Upper lobe of right lung (tissue), 1 donor: ENCODE results near the gene GAA. TPM values are rescaled to one million over a fixed set of nuclear protein-coding genes. Genes with fewer than 3 reads are reported as not detected.

ENCODE experiments used
- ATAC-seq: fragments of 200-7000 bp; cut with Tn5 transposase; one replicate; pipeline ENCODE4 v1.9.1; 2020; ENCODE audit warnings: mild to moderate bottlenecking, moderate library complexity
- DNase-seq: peaks from one replicate; pipeline ENCODE4 v3.0.0-alpha.2; 2020
- H3K27ac ChIP-seq: fragments of 200-600 bp; one replicate; pipeline ENCODE4 v1.8.0; 2022
- H3K27me3 ChIP-seq: fragments of 200-600 bp; one replicate; pipeline ENCODE4 v1.8.0; 2022; ENCODE audit warnings: mild to moderate bottlenecking
- H3K36me3 ChIP-seq: fragments of 200-600 bp; one replicate; pipeline ENCODE4 v1.8.0; 2022
- H3K4me1 ChIP-seq: fragments of 200-600 bp; one replicate; pipeline ENCODE4 v1.8.0; 2022
- H3K4me3 ChIP-seq: fragments of 200-600 bp; one replicate; pipeline ENCODE4 v1.8.0; 2022; ENCODE audit warnings: mild to moderate bottlenecking
- H3K9me3 ChIP-seq: fragments of 200-600 bp; one replicate; pipeline ENCODE4 v1.8.0; 2022
- intact Hi-C: fragments of 100-400 bp; cut with DNase I; formaldehyde crosslinking; loops from one replicate; pipeline ENCODE4 v1.11.0; 2022
- long read RNA-seq: library from polyadenylated mRNA; unstranded; transcript quantifications from one replicate; pipeline ENCODE4 v2.0.0, GENCODE V29; 2021
- total RNA-seq: library from RNA; stranded (reverse); fragmentation: NEBNext Ultra II Directional; extraction: Animal tissue kit (Norgen Biotek cat#: 25700); gene quantifications from one replicate; pipeline ENCODE4 v1.2.1, GENCODE V29; 2021
- TF ChIP-seq, protein P1 (sequence below): fragments of 200-600 bp; IDR thresholded peaks from one replicate; pipeline ENCODE4 v1.8.0; 2022; ENCODE audit warnings: antibody characterized with exemption
- donor health status: DM: no; HTN: yes; CAD: no; lungs with severe emphysema.

The GAA gene
- total RNA-seq, result 99.1 TPM
- long read RNA-seq, transcript GAA-202 (21 exons, 3,549 nt), result major isoform, 125 of 458 reads
- long read RNA-seq, transcript GAA-201 (20 exons, 3,626 nt), result minor isoform, 20 of 458 reads
- long read RNA-seq, transcript GAA-207 (5 exons, 756 nt), result minor isoform, 15 of 458 reads
- long read RNA-seq, partial matches to known transcripts, result 187 of 458 reads
- long read RNA-seq, other reads (novel, unspliced or antisense), result 110 of 458 reads

DNA sequence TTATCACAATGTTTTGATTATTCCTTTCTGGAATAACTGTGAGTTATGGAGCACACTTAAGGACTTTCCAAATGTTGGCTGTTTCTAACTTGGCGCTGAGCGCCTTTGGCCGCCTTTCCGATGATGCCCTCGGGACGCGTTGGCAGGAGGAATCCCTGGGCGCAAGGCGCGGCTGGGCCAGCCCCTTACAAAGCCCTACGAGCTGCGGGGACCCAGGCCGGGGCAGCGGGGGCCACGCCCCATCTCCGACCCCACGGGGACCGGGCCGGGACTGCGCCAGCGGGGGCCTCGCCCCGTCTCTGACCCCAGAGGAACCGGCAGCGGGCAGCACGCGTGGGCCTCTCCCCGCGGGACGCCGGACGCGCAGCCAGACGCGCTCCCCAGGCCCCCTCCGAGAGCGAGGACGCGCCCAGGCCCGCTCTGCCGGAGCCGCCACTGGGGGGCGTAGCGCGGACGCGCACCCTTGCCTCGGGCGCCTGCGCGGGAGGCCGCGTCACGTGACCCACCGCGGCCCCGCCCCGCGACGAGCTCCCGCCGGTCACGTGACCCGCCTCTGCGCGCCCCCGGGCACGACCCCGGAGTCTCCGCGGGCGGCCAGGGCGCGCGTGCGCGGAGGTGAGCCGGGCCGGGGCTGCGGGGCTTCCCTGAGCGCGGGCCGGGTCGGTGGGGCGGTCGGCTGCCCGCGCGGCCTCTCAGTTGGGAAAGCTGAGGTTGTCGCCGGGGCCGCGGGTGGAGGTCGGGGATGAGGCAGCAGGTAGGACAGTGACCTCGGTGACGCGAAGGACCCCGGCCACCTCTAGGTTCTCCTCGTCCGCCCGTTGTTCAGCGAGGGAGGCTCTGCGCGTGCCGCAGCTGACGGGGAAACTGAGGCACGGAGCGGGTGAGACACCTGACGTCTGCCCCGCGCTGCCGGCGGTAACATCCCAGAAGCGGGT lies at the start of gene GAA:
Gene GAA (plus strand): TSS at position 571 of the 935 bp plus-strand sequence. CDS start 3,006 bp downstream, outside the sequence.
- DNase-seq (peak; percentile 94), ATAC-seq (peak; percentile 94)
- Histone ChIP-seq H3K36me3 (no peaks in the 10 kb centered on the region), H3K4me3 (peak within 1 kb of the TSS; percentile 92), H3K27ac (peak within 1 kb of the TSS; percentile 90), H3K27me3 (no peaks in the 10 kb centered on the region), H3K9me3 (no peaks in the 10 kb centered on the region), H3K4me1 (peaks cover 14% of the 10 kb centered on the region)
- intact Hi-C loops, result no loop called here
- TF ChIP-seq, protein P1, sequence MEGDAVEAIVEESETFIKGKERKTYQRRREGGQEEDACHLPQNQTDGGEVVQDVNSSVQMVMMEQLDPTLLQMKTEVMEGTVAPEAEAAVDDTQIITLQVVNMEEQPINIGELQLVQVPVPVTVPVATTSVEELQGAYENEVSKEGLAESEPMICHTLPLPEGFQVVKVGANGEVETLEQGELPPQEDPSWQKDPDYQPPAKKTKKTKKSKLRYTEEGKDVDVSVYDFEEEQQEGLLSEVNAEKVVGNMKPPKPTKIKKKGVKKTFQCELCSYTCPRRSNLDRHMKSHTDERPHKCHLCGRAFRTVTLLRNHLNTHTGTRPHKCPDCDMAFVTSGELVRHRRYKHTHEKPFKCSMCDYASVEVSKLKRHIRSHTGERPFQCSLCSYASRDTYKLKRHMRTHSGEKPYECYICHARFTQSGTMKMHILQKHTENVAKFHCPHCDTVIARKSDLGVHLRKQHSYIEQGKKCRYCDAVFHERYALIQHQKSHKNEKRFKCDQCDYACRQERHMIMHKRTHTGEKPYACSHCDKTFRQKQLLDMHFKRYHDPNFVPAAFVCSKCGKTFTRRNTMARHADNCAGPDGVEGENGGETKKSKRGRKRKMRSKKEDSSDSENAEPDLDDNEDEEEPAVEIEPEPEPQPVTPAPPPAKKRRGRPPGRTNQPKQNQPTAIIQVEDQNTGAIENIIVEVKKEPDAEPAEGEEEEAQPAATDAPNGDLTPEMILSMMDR, result peak; percentile 69

DNA sequence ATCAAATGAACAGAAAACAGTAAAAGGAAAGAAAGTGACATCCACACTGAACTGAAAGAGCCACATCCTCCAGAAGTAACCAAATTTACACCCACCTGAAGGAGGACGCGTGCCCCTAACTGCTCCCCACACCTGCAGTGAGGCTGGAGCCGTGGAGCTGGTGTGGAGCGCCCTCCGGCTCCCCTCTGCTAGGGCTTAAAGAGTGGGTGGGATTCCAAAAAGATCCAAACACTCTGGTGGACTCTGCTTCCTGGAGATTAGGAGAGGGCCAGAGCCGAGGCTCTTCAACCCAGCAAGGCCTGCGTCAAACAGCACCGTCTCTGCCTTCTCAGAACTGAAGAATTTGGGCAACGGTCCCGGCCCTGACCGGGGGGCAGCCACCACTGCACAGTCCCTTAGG lies 49.7 kb upstream of the GAA start:
- H3K27ac ChIP-seq, result no peak overlapping the region
- no peak overlapping the region for H3K4me3 ChIP-seq
- TF ChIP-seq, protein P1, result no peak
- DNase-seq (no peak), ATAC-seq (no peak)
- no peaks in the 10 kb centered on the region for H3K36me3 ChIP-seq
- H3K27me3 ChIP-seq, result no peaks in the 10 kb centered on the region
- intact Hi-C loops, result no loop called here
- no peaks in the 10 kb centered on the region for H3K4me1 ChIP-seq
- H3K9me3 ChIP-seq, result no peaks in the 10 kb centered on the region

DNA sequence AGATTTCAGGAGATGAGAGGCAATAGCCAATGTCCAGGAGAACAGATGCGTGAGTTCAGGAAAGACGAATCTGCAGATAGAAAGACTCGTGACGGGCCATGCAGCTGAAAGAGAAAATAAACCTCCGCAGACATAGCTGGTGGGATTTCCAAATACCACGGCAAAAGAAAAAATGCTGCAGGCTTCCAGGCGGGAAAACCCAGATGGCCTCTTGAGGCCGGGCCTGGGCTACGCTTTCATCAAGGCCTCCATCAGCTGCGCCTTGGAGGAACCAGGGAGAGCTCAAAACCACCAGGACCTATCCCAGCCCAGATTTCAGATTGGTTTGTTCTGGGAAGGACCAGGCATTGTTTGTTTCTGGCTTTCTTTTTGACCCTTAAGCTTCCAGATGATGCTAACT lies 48.3 kb upstream of the GAA start:
- no peak for ATAC-seq
- no peak overlapping the region for H3K4me3 ChIP-seq
- no peak for DNase-seq

DNA sequence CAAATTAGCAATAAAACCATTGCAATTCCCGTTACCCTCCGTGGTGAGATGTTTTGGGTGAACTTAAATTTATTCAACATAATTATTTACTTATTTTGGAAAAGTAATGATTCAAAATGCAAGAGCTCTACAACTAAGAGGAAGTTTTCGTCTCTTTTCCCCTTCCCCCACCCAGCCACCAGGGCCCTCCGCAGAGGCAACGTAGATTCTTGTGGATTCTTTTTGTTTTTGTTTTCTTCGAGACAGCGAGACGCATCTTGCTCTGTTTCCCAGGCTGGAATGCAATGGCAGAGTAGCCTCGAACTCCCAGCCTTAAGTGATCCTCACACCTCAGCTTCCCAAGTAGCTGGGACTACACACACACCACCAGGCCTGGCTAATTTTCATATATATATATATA lies 45.8 kb upstream of the GAA start:
- H3K4me1 ChIP-seq, result no peaks in the 10 kb centered on the region
- ATAC-seq, result no peak
- H3K4me3 ChIP-seq, result no peak overlapping the region
- intact Hi-C loops, result no loop called here
- H3K27me3 ChIP-seq, result no peaks in the 10 kb centered on the region
- no peak for DNase-seq
- TF ChIP-seq, protein P1, result no peak
- H3K9me3 ChIP-seq, result no peaks in the 10 kb centered on the region
- no peaks in the 10 kb centered on the region for H3K36me3 ChIP-seq
- no peak overlapping the region for H3K27ac ChIP-seq

More for the DNA sequence above, 48.3 kb upstream of the GAA start:
- intact Hi-C loops, result no loop called here
- TF ChIP-seq, protein P1, result no peak
- Histone ChIP-seq H3K9me3 (no peaks in the 10 kb centered on the region), H3K27ac (no peak overlapping the region), H3K4me1 (no peaks in the 10 kb centered on the region), H3K27me3 (no peaks in the 10 kb centered on the region), H3K36me3 (no peaks in the 10 kb centered on the region)

DNA sequence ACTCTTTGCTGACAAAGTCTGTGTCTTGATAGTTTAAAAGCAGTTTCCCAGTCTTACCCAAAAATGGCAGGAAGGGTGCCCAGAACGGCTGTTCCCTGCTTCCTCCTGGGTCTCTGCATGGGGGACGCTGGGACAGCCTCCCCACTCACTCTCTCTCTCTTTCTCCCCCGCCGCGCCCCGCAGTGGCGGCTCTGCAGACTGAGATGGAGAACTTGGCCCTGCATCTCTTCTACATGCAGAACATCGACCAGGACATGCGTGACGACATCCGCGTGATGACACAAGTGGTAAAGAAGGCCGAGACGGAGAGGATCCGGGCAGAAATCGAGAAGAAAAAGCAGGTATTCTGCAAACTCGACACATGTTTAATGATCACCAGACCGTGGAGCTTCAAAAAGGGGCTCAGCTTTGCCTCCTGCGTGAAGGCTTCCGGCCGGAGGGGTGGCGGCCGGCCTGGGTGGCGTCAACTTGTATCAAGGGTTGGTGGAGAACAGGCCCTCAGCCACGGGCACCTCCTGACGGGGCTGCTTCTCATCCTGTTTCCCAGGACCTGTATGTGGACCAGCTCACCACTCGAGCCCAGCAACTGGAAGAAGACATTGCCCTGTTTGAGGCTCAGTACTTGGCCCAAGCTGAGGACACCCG lies 42.9 kb upstream of the GAA start:
- no peak for ATAC-seq

More for the DNA sequence above, 42.9 kb upstream of the GAA start:
- Histone ChIP-seq H3K27ac (no peak overlapping the region), H3K27me3 (no peaks in the 10 kb centered on the region), H3K9me3 (no peaks in the 10 kb centered on the region), H3K36me3 (no peaks in the 10 kb centered on the region), H3K4me1 (no peaks in the 10 kb centered on the region), H3K4me3 (no peak overlapping the region)
- TF ChIP-seq, protein P1, result no peak
- no peak for DNase-seq
- intact Hi-C loops, result no loop called here
